ENCODE data around the gene ZNF740. TPM values are rescaled to one million over a fixed set of nuclear protein-coding genes. Genes with fewer than 3 reads are reported as not detected.

Gene ZNF740
- polyA plus RNA-seq, 1 of the 3 experiments (the other 2 are of a cell fraction), result 14.6 TPM

DNA sequence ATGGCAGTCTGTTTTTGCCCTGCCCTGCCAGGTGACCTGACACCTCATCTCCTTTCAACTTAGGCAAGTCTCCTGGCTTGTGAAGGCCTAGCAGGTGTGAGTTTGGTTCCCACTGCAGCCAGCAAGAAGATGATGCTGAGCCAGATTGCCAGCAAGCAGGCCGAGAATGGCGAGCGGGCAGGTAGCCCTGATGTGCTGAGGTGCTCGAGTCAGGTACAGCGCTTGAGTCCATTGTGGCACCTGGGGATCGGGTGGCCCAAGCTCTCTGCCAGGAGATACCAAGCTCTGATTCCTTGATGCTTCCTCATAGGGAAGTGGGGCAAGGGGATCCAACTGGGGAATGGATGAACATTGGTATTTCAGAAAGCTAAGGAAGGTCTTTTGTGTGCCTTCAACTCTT is 4.3 kb downstream of the ZNF740 start:
- Histone ChIP-seq H3K27me3 (ENCODE audit: insufficient read depth) (no peaks in the 10 kb centered on the region), H3K79me2 (ENCODE audit: insufficient read depth) (peaks cover 41% of the 10 kb centered on the region), H3K27ac (ENCODE audit: low read depth in 2 of 2, low read length in 1 of 2) (no peak overlapping the region), H2AFZ (ENCODE audit: low read depth) (no peak overlapping the region), H3K4me2 (no peak overlapping the region), H3K36me3 (replicated peaks in 1 of 2; ENCODE audit: control insufficient read depth in 1 of 2, insufficient read depth in 2 of 2, low read length in 1 of 2) (peaks cover 58 to 68% of the 10 kb centered on the region in 2 experiments), H3F3A (replicated peaks; ENCODE audit: insufficient read depth) (peaks cover 20% of the 10 kb centered on the region), H3K9ac (no peak overlapping the region), H4K20me1 (ENCODE audit: insufficient read depth) (no peaks in the 10 kb centered on the region; the same call in 1 of the 2 replicates), H3K4me3 (ENCODE audit: low read depth in 2 of 2, low read length in 1 of 2) (no peak overlapping the region), H3K9me3 (no peaks in the 10 kb centered on the region), H3K4me1 (ENCODE audit: control insufficient read depth in 1 of 2, insufficient read depth in 2 of 2, low read depth in 1 of 2, low read length in 1 of 2) (peaks cover 12 to 35% of the 10 kb centered on the region in 2 experiments; a peak in 3 of 4 replicates), H3K9me2 (no peaks in the 10 kb centered on the region)
- ChIA-PET POLR2A (no interaction called here), CTCF (interaction anchor here (1.9 to 23.1 kb wide), 5 partner anchors 10 to 119 kb away, joined by 5 to 272 read pairs (median 33); no protein-coding TSS in a partner anchor)
- TF ChIP-seq GABPA (IDR thresholded peaks at IDR 0.05; ENCODE audit: low read depth), result no peak
- no peak for TF ChIP-seq MEF2A (IDR thresholded peaks at IDR 0.05; ENCODE audit: borderline replicate concordance, low read depth)
- TF ChIP-seq, protein P1, sequence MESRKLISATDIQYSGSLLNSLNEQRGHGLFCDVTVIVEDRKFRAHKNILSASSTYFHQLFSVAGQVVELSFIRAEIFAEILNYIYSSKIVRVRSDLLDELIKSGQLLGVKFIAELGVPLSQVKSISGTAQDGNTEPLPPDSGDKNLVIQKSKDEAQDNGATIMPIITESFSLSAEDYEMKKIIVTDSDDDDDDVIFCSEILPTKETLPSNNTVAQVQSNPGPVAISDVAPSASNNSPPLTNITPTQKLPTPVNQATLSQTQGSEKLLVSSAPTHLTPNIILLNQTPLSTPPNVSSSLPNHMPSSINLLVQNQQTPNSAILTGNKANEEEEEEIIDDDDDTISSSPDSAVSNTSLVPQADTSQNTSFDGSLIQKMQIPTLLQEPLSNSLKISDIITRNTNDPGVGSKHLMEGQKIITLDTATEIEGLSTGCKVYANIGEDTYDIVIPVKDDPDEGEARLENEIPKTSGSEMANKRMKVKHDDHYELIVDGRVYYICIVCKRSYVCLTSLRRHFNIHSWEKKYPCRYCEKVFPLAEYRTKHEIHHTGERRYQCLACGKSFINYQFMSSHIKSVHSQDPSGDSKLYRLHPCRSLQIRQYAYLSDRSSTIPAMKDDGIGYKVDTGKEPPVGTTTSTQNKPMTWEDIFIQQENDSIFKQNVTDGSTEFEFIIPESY (IDR thresholded peaks at IDR 0.05; ENCODE audit: borderline replicate concordance, low read depth), result no peak
- 95% methylated on average over 6 of the region's 6 CpGs for WGBS (ENCODE audit: low lambda C conversion rate)
- no peak for DNase-seq

DNA sequence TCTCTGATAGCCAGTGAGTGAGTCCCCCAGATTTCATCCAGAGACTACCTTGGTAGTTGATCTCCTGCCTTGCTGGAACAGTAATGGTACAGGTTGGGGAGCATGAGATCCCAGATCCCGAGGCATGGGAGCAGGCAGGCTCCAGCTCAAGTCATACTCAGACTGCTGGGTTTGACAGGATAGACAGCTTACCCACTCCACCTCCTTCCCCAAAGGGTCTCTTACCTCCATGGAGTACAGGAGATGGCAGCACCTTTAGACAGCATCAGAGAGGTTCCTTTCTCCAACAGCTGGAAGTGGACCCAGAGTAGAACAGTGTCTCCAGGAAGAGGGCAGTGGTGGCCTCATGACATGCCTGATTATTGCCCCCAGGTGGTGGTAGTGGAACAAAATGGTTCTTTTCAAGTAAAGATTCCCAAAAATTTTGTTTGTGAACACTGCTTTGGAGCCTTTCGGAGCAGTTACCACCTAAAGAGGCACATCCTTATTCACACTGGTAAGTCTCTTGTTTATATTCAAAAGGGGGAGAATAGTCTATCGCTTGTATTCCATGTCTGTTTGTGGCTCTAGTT is 5.1 kb downstream of the ZNF740 start:
- Histone ChIP-seq H3K9me2 (no peaks in the 10 kb centered on the region), H3K4me3 (ENCODE audit: low read depth in 2 of 2, low read length in 1 of 2) (no peak overlapping the region), H3K9me3 (no peaks in the 10 kb centered on the region), H3K4me1 (ENCODE audit: control insufficient read depth in 1 of 2, insufficient read depth in 2 of 2, low read depth in 1 of 2, low read length in 1 of 2) (peaks cover 12 to 33% of the 10 kb centered on the region in 2 experiments; a peak in 3 of 4 replicates), H3K27ac (ENCODE audit: low read depth in 2 of 2, low read length in 1 of 2) (no peak overlapping the region; a peak in 1 of 4 replicates), H2AFZ (ENCODE audit: low read depth) (no peak overlapping the region), H3F3A (replicated peaks; ENCODE audit: insufficient read depth) (peaks cover 19% of the 10 kb centered on the region), H3K9ac (no peak overlapping the region), H3K4me2 (no peak overlapping the region), H3K79me2 (ENCODE audit: insufficient read depth) (peaks cover 41% of the 10 kb centered on the region), H4K20me1 (ENCODE audit: insufficient read depth) (no peaks in the 10 kb centered on the region; the same call in 1 of the 2 replicates), H3K27me3 (ENCODE audit: insufficient read depth) (no peaks in the 10 kb centered on the region), H3K36me3 (replicated peaks in 1 of 2; ENCODE audit: control insufficient read depth in 1 of 2, insufficient read depth in 2 of 2, low read length in 1 of 2) (peaks cover 60 to 68% of the 10 kb centered on the region in 2 experiments)
- TF ChIP-seq NFIC (IDR thresholded peaks at IDR 0.05; ENCODE audit: borderline replicate concordance) (no peak), RFX5 (IDR thresholded peaks at IDR 0.05; ENCODE audit: low read length) (no peak), FOXM1 (IDR thresholded peaks at IDR 0.05; ENCODE audit: low read depth) (no peak), FOSL2 (IDR thresholded peaks at IDR 0.05; ENCODE audit: borderline replicate concordance, low read depth) (no peak), NRF1 (IDR thresholded peaks at IDR 0.05; ENCODE audit: low read depth, low read length) (no peak)
- TF ChIP-seq, protein P2, sequence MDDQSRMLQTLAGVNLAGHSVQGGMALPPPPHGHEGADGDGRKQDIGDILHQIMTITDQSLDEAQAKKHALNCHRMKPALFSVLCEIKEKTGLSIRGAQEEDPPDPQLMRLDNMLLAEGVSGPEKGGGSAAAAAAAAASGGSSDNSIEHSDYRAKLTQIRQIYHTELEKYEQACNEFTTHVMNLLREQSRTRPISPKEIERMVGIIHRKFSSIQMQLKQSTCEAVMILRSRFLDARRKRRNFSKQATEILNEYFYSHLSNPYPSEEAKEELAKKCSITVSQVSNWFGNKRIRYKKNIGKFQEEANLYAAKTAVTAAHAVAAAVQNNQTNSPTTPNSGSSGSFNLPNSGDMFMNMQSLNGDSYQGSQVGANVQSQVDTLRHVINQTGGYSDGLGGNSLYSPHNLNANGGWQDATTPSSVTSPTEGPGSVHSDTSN (IDR thresholded peaks at IDR 0.05), result no peak
- POLR2A ChIA-PET, result no interaction called here
- WGBS (ENCODE audit: low lambda C conversion rate), result 100% methylated on average over 3 of the region's 3 CpGs
- no peak for DNase-seq
- CTCF ChIA-PET, result interaction anchor here (0.8 to 23.1 kb wide), 6 partner anchors 11 to 120 kb away, joined by 3 to 272 read pairs (median 24); partner anchors contain the start of gene ESPL1
